HG03175 (cell line): ENCODE results near the gene ORM1.

Experiments
- ATAC-seq: cut with Tn5 transposase; IDR thresholded peaks from one replicate; pipeline ENCODE4 v1.9.1; 2021; ENCODE audit warnings: mild to moderate bottlenecking, moderate library complexity; ENCODE audit not compliant: unreplicated experiment

Gene ORM1

GRCh38 chr9:114341152-114341830 lies 18.4 kb downstream of the ORM1 start:
- no peak for ATAC-seq

- no peak for ATAC-seq
Observed at GRCh38 chr9:114341991-114342390, 19.1 kb downstream of the ORM1 start.

GRCh38 chr9:114342755-114343440 lies 20.0 kb downstream of the ORM1 start:
- ATAC-seq, result no peak

GRCh38 chr9:114343471-114344187 lies 20.7 kb downstream of the ORM1 start:
- no peak for ATAC-seq

GRCh38 chr9:114344188-114344566 lies 21.3 kb downstream of the ORM1 start:
- ATAC-seq, result no peak

GRCh38 chr9:114344692-114345091 lies 21.8 kb downstream of the ORM1 start:
- ATAC-seq, result no peak

GRCh38 chr9:114345493-114346065 lies 22.7 kb downstream of the ORM1 start:
- no peak for ATAC-seq

GRCh38 chr9:114346146-114346545 lies 23.2 kb downstream of the ORM1 start:
- ATAC-seq, result no peak

- ATAC-seq, result no peak
Observed at GRCh38 chr9:114347675-114348074, 24.8 kb downstream of the ORM1 start.

GRCh38 chr9:114348261-114348905 lies 25.5 kb downstream of the ORM1 start:
- ATAC-seq, result no peak

- peak; percentile 91 for ATAC-seq
Observed at GRCh38 chr9:114348906-114349482, 26.1 kb downstream of the ORM1 start.

GRCh38 chr9:114349713-114350480 lies 27.0 kb downstream of the ORM1 start:
- ATAC-seq, result no peak

GRCh38 chr9:114350636-114351401 lies 27.9 kb downstream of the ORM1 start:
- no peak for ATAC-seq

GRCh38 chr9:114351932-114352331 lies 29.0 kb downstream of the ORM1 start:
- no peak for ATAC-seq

GRCh38 chr9:114355821-114356220 lies 32.9 kb downstream of the ORM1 start:
- ATAC-seq, result no peak

GRCh38 chr9:114356792-114357191 lies 33.9 kb downstream of the ORM1 start:
- ATAC-seq, result no peak

- ATAC-seq, result no peak
Observed at GRCh38 chr9:114357360-114357759, 34.5 kb downstream of the ORM1 start.

- ATAC-seq, result no peak
Observed at GRCh38 chr9:114357911-114358328, 35.0 kb downstream of the ORM1 start.

- no peak for ATAC-seq
Observed at GRCh38 chr9:114359801-114360200, 36.9 kb downstream of the ORM1 start.
